Ishikawa (cell line): Measurements from ENCODE around the gene KCTD3.

Source experiments
- TAF1 ChIP-seq: IDR thresholded peaks from 2 replicates; pipeline ENCODE4 v1.6.1; 2012; ENCODE audit warnings: low read depth, mild to moderate bottlenecking
- USF1 ChIP-seq: IDR thresholded peaks from 2 replicates; pipeline ENCODE4 v1.6.1; 2012

- no peak for TF ChIP-seq USF1
- TF ChIP-seq TAF1 = no peak
These were observed 11.6 kb upstream of the KCTD3 start for GRCh38 chr1:215555531-215555930.
